ENCODE data around the gene AZU1. TPM values are rescaled to one million over a fixed set of nuclear protein-coding genes. Genes with fewer than 3 reads are reported as not detected.
A peak's percentile ranks its signal among the peaks of the same experiment; 100 is the strongest.

Gene AZU1
- total RNA-seq, 2 donors from 2014 or later: 0.27 TPM; not detected in 1

GRCh38 chr19:870963-871401 is 43.3 kb downstream of the AZU1 start:
- Histone ChIP-seq H3K27me3 (no peaks in the 10 kb centered on the region), H3K9me3 (no peaks in the 10 kb centered on the region), H3K27ac (no peak overlapping the region), H3K36me3 (no peaks in the 10 kb centered on the region), H3K4me1 (peaks cover 5% of the 10 kb centered on the region), H3K4me3 (no peak overlapping the region), H3K9ac (ENCODE audit: low read depth in 2 of 2, low read length in 2 of 2) (no peak overlapping the region)
- intact Hi-C loops (cut with DNase I): no loop called here
- TF ChIP-seq CTCF (IDR thresholded peaks at IDR 0.05): no peak
- no peak for DNase-seq

GRCh38 chr19:871446-872265 is 44.0 kb downstream of the AZU1 start:
- no peak for TF ChIP-seq CTCF (IDR thresholded peaks at IDR 0.05)
- Histone ChIP-seq H3K27ac (peak overlapping the region; percentile 73), H3K9ac (ENCODE audit: low read depth in 2 of 2, low read length in 2 of 2) (peak overlapping the region in 1 of 2 donors; percentile 66), H3K9me3 (no peaks in the 10 kb centered on the region), H3K4me3 (peak overlapping the region; percentile 22), H3K27me3 (no peaks in the 10 kb centered on the region), H3K36me3 (no peaks in the 10 kb centered on the region), H3K4me1 (peaks cover 5% of the 10 kb centered on the region)
- intact Hi-C loops (cut with DNase I): no loop called here
- DNase-seq: no peak

- H3K9me3 ChIP-seq: no peaks in the 10 kb centered on the region
- peak; percentile 92 for DNase-seq
- no peak for TF ChIP-seq CTCF (IDR thresholded peaks at IDR 0.05)
- peak overlapping the region in 1 of 2 donors; percentile 66 for H3K9ac ChIP-seq (ENCODE audit: low read depth in 2 of 2, low read length in 2 of 2)
- intact Hi-C loops (cut with DNase I): no loop called here
- no peaks in the 10 kb centered on the region for H3K27me3 ChIP-seq
- peak overlapping the region; percentile 22 for H3K4me3 ChIP-seq
- peak overlapping the region; percentile 73 for H3K27ac ChIP-seq
- H3K36me3 ChIP-seq: no peaks in the 10 kb centered on the region
- peaks cover 5% of the 10 kb centered on the region for H3K4me1 ChIP-seq
These were observed 44.8 kb downstream of the AZU1 start for GRCh38 chr19:872266-872951.

- no peaks in the 10 kb centered on the region for H3K9me3 ChIP-seq
- H3K27me3 ChIP-seq: no peaks in the 10 kb centered on the region
- H3K4me3 ChIP-seq: no peak overlapping the region
- H3K36me3 ChIP-seq: no peaks in the 10 kb centered on the region
- H3K27ac ChIP-seq: no peak overlapping the region
- peaks cover 5% of the 10 kb centered on the region for H3K4me1 ChIP-seq
- no peak for TF ChIP-seq CTCF (IDR thresholded peaks at IDR 0.05)
- H3K9ac ChIP-seq (ENCODE audit: low read depth in 2 of 2, low read length in 2 of 2): no peak overlapping the region
- DNase-seq: peak; percentile 74
- intact Hi-C loops (cut with DNase I): no loop called here
These were observed 45.4 kb downstream of the AZU1 start for GRCh38 chr19:873084-873483.

GRCh38 chr19:873561-874041 is 46.0 kb downstream of the AZU1 start:
- intact Hi-C loops (cut with DNase I): no loop called here
- Histone ChIP-seq H3K9me3 (no peaks in the 10 kb centered on the region), H3K4me1 (peaks cover 5% of the 10 kb centered on the region), H3K4me3 (no peak overlapping the region), H3K36me3 (no peaks in the 10 kb centered on the region), H3K27me3 (no peaks in the 10 kb centered on the region), H3K27ac (no peak overlapping the region), H3K9ac (ENCODE audit: low read depth in 2 of 2, low read length in 2 of 2) (no peak overlapping the region)
- no peak for TF ChIP-seq CTCF (IDR thresholded peaks at IDR 0.05)
- no peak for DNase-seq

Measured in colonic mucosa (tissue), 4 donors.